Breast epithelium (tissue), 3 donors: Measurements from ENCODE around the gene DNAJC3.
"Not testable (repeated sequence)": the region's sequence is repeated elsewhere in the genome, so short reads cannot be mapped to it uniquely, and the experiment has no call there.

Source experiments
- POLR2A ChIP-seq: fragments of 450-650 bp; IDR thresholded peaks from one replicate; pipeline ENCODE4 v1.6.1; 2016; ENCODE audit warnings: antibody characterized with exemption, mild to moderate bottlenecking, moderate library complexity
- POLR2AphosphoS5 ChIP-seq, 3 donors: sonication (generic); formaldehyde crosslinking; IDR thresholded peaks; one replicate each; pipeline ENCODE4 v1.6.1; 2017; ENCODE audit warnings: antibody characterized with exemption in 3 of 3
- TF ChIP-seq, protein P1 (sequence below), 3 donors: fragments of 450-650 bp; IDR thresholded peaks; one replicate each; pipeline ENCODE4 v1.5.1; 2016 to 2017; ENCODE audit warnings: antibody characterized with exemption in 3 of 3, mild to moderate bottlenecking in 3 of 3, moderate library complexity in 3 of 3

GRCh38 chr13:95667235-95667634, 9.7 kb upstream of the DNAJC3 start:
- TF ChIP-seq, protein P1, sequence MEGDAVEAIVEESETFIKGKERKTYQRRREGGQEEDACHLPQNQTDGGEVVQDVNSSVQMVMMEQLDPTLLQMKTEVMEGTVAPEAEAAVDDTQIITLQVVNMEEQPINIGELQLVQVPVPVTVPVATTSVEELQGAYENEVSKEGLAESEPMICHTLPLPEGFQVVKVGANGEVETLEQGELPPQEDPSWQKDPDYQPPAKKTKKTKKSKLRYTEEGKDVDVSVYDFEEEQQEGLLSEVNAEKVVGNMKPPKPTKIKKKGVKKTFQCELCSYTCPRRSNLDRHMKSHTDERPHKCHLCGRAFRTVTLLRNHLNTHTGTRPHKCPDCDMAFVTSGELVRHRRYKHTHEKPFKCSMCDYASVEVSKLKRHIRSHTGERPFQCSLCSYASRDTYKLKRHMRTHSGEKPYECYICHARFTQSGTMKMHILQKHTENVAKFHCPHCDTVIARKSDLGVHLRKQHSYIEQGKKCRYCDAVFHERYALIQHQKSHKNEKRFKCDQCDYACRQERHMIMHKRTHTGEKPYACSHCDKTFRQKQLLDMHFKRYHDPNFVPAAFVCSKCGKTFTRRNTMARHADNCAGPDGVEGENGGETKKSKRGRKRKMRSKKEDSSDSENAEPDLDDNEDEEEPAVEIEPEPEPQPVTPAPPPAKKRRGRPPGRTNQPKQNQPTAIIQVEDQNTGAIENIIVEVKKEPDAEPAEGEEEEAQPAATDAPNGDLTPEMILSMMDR (IDR thresholded peaks at IDR 0.05), result not testable (repeated sequence)
- not testable (repeated sequence) for TF ChIP-seq POLR2AphosphoS5 (IDR thresholded peaks at IDR 0.05); POLR2A
